HUES6 (cell line): Measurements from ENCODE around the gene FBXO10.
A peak's percentile ranks its signal among the peaks of the same experiment; 100 is the strongest.

Experiments
- H3K27ac ChIP-seq: 2 replicates; pipeline ENCODE4 v1.7.0; 2013; ENCODE audit warnings: low read depth, mild to moderate bottlenecking, low read length, inconsistent platforms
- H3K27me3 ChIP-seq: 2 replicates; pipeline ENCODE4 v1.6.1; 2013; ENCODE audit warnings: low read length; ENCODE audit not compliant: control insufficient read depth, insufficient read depth
- H3K36me3 ChIP-seq: 2 replicates; pipeline ENCODE4 v1.6.1; 2013; ENCODE audit warnings: low read length; ENCODE audit not compliant: control insufficient read depth, insufficient read depth
- H3K4me1 ChIP-seq: 2 replicates; pipeline ENCODE4 v1.6.1; 2013; ENCODE audit warnings: low read length; ENCODE audit not compliant: control insufficient read depth, insufficient read depth
- H3K4me3 ChIP-seq: 2 replicates; pipeline ENCODE4 v1.5.1; 2013; ENCODE audit warnings: low read depth, low read length
- H3K9ac ChIP-seq: one replicate; pipeline ENCODE4 v1.6.1; 2013; ENCODE audit warnings: mild to moderate bottlenecking, low read length
- H3K9me3 ChIP-seq: 2 replicates; pipeline ENCODE4 v1.6.1; 2013; ENCODE audit warnings: low read depth, low read length; ENCODE audit not compliant: control insufficient read depth, insufficient read depth

Gene FBXO10

GRCh38 chr9:37575921-37576721 lies at the start of gene FBXO10:
FBXO10 (minus strand) TSS chr9:37576380; CDS start chr9:37541768, 34,612 bp downstream.
- Histone ChIP-seq H3K27me3 (no peaks in the 10 kb centered on the region), H3K4me1 (peaks cover 37% of the 10 kb centered on the region), H3K36me3 (peaks cover 8% of the 10 kb centered on the region; the same call in 1 of the 2 replicates), H3K9me3 (no peaks in the 10 kb centered on the region), H3K4me3 (peak within 1 kb of the TSS; percentile 92), H3K27ac (peak within 1 kb of the TSS; percentile 36; the same call in 1 of the 2 replicates), H3K9ac (peak within 1 kb of the TSS; percentile 81)

DNA sequence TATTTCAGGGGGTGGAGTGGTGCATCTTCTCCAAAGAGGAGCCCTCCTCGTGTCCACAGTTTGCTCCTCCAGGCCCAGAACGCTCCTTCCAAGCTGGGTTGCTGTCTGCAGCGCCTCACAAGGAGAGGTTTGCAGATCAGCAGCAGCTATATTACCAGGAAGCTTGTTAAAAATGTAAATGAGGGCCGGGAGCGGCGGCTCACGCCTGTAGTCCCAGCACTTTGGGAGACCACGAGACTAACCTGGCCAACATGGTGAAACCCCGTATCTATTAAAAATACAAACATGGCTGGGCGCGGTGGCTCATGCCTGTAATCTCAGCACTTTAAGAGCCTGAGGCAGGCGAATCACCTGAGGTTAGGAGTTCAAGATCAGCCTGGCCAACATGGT lies 49.6 kb upstream of the FBXO10 start:
- Histone ChIP-seq H3K36me3 (no peaks in the 10 kb centered on the region), H3K9me3 (no peaks in the 10 kb centered on the region), H3K27me3 (no peaks in the 10 kb centered on the region), H3K4me1 (peaks cover 9% of the 10 kb centered on the region), H3K27ac (no peak overlapping the region), H3K4me3 (no peak overlapping the region), H3K9ac (no peak overlapping the region)

- no peaks in the 10 kb centered on the region for H3K27me3 ChIP-seq
- H3K4me1 ChIP-seq, result peaks cover 9% of the 10 kb centered on the region
- no peaks in the 10 kb centered on the region for H3K36me3 ChIP-seq
- H3K4me3 ChIP-seq, result no peak overlapping the region
- no peak overlapping the region for H3K9ac ChIP-seq
- no peak overlapping the region for H3K27ac ChIP-seq
- no peaks in the 10 kb centered on the region for H3K9me3 ChIP-seq
Measured at GRCh38 chr9:37625036-37625757, 49.0 kb upstream of the FBXO10 start.

DNA sequence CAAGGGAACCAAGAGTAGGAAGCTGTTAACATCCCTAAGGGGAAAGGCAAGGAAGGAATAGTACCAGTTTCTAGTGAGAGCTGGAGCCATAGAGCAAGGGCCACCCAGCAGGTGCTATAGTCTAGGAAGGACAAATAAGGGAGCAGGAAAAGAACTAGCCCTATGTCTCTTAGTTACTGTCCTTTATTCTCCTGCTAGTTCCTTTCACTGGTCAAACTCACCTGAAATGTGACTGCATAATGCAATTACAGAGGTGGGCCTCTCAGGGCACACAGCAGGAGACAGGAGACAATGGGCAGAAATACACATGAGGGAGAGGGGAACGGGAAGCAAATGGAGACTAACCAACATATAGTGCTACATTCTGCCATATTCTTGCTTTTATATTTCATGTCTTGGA lies 47.9 kb upstream of the FBXO10 start:
- no peaks in the 10 kb centered on the region for H3K9me3 ChIP-seq

GRCh38 chr9:37623267-37623666 lies 47.1 kb upstream of the FBXO10 start:
- no peaks in the 10 kb centered on the region for H3K27me3 ChIP-seq
- H3K9ac ChIP-seq, result no peak overlapping the region
- no peaks in the 10 kb centered on the region for H3K9me3 ChIP-seq
- no peaks in the 10 kb centered on the region for H3K36me3 ChIP-seq
- H3K27ac ChIP-seq, result no peak overlapping the region
- H3K4me1 ChIP-seq, result peaks cover 9% of the 10 kb centered on the region
- H3K4me3 ChIP-seq, result no peak overlapping the region

More for the DNA sequence above, 47.9 kb upstream of the FBXO10 start:
- Histone ChIP-seq H3K4me1 (peaks cover 9% of the 10 kb centered on the region), H3K36me3 (no peaks in the 10 kb centered on the region), H3K4me3 (no peak overlapping the region), H3K27me3 (no peaks in the 10 kb centered on the region), H3K9ac (no peak overlapping the region), H3K27ac (no peak overlapping the region)

DNA sequence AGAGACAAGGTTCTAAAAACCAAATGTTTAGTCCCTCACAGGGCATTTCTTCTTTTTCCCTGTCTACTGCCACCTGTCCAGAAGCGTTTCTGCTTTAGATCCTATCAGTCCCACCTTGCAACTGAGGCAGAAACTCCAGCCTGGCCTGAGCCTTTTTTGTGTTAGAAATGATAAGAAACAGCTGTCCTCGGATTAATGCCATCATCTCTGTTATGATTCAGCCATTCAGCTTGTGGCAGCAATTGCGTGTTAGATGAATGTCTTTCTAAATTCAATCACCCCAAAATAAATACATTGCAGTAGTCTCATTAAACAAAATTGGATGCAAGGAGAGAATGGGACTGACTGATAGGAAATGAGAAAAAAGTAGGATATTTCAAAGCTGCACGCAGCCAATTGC lies 46.3 kb upstream of the FBXO10 start:
- Histone ChIP-seq H3K27me3 (no peaks in the 10 kb centered on the region), H3K4me1 (peaks cover 9% of the 10 kb centered on the region), H3K9me3 (no peaks in the 10 kb centered on the region), H3K4me3 (no peak overlapping the region), H3K27ac (no peak overlapping the region), H3K36me3 (no peaks in the 10 kb centered on the region), H3K9ac (no peak overlapping the region)

DNA sequence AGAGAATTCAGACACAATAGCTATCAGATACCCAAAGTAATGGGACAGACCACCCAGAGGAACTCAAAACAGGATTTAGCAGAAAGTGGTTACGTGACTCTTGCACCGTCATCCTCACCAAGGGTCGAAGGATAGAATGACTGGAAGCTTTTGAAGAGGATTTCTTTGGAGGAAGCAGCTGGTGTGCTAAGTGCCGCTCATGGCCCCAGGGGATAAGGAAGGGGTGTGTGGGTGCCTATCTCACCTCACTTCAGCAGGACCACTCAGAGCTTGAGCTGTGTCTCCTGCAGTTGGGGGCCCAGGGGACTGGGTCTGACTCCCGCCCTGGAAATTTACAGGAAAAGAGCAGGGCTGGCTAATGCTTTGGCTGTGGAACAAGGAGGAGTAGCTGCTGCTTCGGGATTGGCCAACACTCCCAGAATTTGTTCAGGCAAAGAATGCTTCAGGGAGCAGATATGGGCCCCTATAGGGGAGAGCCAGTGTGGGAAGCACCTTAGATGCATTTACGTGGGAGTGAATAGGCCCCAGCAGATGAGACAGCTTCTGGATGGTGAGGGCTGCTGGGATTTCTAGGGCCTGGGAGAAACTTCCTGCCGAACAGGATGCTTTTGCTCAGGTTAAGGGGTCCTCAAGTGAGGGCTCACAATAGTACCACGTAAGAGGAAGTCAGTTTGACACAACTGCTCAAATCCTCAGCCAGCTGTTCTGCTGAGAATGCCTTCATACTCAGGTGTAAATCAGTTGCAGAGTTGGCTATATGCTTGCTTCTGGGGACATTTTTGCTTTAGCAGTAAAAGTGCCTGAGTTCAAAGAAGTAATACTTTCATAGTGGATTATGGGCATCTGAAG lies 45.3 kb upstream of the FBXO10 start:
- no peaks in the 10 kb centered on the region for H3K27me3 ChIP-seq
- H3K4me1 ChIP-seq, result peaks cover 9% of the 10 kb centered on the region
- no peak overlapping the region for H3K4me3 ChIP-seq
- no peak overlapping the region for H3K27ac ChIP-seq
- no peaks in the 10 kb centered on the region for H3K9me3 ChIP-seq
- no peak overlapping the region for H3K9ac ChIP-seq
- H3K36me3 ChIP-seq, result no peaks in the 10 kb centered on the region

- H3K4me3 ChIP-seq, result no peak overlapping the region
- H3K9ac ChIP-seq, result no peak overlapping the region
- H3K4me1 ChIP-seq, result peaks cover 9% of the 10 kb centered on the region
- H3K27me3 ChIP-seq, result no peaks in the 10 kb centered on the region
- no peaks in the 10 kb centered on the region for H3K36me3 ChIP-seq
- no peak overlapping the region for H3K27ac ChIP-seq
- H3K9me3 ChIP-seq, result no peaks in the 10 kb centered on the region
Measured at GRCh38 chr9:37620396-37620795, 44.2 kb upstream of the FBXO10 start.

- peaks cover 9% of the 10 kb centered on the region for H3K4me1 ChIP-seq
- no peaks in the 10 kb centered on the region for H3K27me3 ChIP-seq
- H3K9ac ChIP-seq, result no peak overlapping the region
- H3K27ac ChIP-seq, result no peak overlapping the region
- H3K36me3 ChIP-seq, result no peaks in the 10 kb centered on the region
- H3K4me3 ChIP-seq, result no peak overlapping the region
- no peaks in the 10 kb centered on the region for H3K9me3 ChIP-seq
Measured at GRCh38 chr9:37619806-37620205, 43.6 kb upstream of the FBXO10 start.

DNA sequence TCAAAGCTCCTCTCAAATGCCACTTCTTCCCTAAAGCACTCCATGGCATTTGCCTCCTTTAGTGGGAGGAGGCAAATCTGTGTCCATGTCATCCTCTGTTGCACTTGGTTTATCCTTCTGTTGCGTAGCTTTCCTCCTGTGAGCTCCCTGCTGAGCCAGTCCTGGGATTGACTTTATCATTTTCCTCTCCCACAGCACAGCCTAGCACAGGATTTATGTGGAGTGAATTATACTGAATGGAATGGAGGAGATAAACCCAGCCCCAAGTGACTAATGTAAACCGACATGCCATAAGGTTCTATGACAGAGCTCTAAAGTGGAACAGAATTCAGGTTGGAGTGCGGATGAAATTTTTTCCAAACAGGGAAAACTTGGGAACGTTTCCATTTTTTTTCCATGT lies 42.6 kb upstream of the FBXO10 start:
- Histone ChIP-seq H3K36me3 (no peaks in the 10 kb centered on the region), H3K4me1 (peaks cover 5% of the 10 kb centered on the region), H3K4me3 (no peak overlapping the region), H3K27me3 (no peaks in the 10 kb centered on the region), H3K27ac (no peak overlapping the region), H3K9me3 (no peaks in the 10 kb centered on the region), H3K9ac (no peak overlapping the region)
